ENCODE results near the gene TSTD2.

DNA sequence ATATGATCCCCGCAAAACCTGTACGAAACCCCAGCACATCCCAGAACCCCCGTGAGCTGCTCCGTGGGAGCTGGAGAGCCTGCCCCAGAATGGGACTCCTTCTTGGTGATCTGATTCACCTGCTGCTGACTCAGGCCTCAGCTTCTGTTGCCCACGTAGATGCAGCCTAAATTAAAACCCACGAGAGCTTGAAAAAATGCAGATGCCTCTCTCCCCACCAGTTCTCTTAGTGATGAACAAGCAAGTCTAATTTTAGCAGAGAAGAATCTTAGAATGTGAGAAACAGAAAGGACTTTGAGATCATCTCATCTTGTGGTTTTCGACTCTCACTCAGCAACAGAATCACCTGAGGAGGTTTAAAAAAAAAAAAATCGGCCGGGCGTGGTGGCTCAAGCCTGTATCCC lies 74.1 kb downstream of the TSTD2 start:
- TF ChIP-seq POLR2AphosphoS5 (IDR thresholded peaks at IDR 0.05; ENCODE audit: low read depth, low read length) (no peak), TAF1 (IDR thresholded peaks at IDR 0.05; ENCODE audit: borderline replicate concordance, low read depth, low read length) (0 out of 2 replicates have a peak, but pooled peaks have one; percentile 24), POLR2A (IDR thresholded peaks at IDR 0.05; ENCODE audit: low read depth, low read length) (no peak)
